Activated naive CD4-positive, alpha-beta T cell treated with anti-CD3 and anti-CD28 coated beads for 36 hours (primary cell): ENCODE measurements around the gene C1QTNF1. TPM values are rescaled to one million over a fixed set of nuclear protein-coding genes. Genes with fewer than 3 reads are reported as not detected.
"Not testable (repeated sequence)": the region's sequence is repeated elsewhere in the genome, so short reads cannot be mapped to it uniquely, and the experiment has no call there.

Experiments used
- CTCF ChIA-PET: fragments of 350-600 bp; sonication (Branson Sonifier 250); formaldehyde crosslinking; loops from one replicate; lab custom pipeline; 2021; ENCODE audit warnings: antibody characterized with exemption; lab: Charles Lee
- DNase-seq: peaks from one replicate; pipeline ENCODE4 v3.0.0-alpha.2; 2020
- H3K27ac Mint-ChIP-seq: one replicate; pipeline ENCODE4 v1.8.0; 2021; ENCODE audit warnings: mild to moderate bottlenecking, mixed read lengths
- H3K27me3 Mint-ChIP-seq: one replicate; pipeline ENCODE4 v1.8.0; 2021; ENCODE audit warnings: low read depth, mixed read lengths
- H3K36me3 Mint-ChIP-seq: one replicate; pipeline ENCODE4 v1.8.0; 2021; ENCODE audit warnings: low read depth, mixed read lengths
- H3K4me1 Mint-ChIP-seq: one replicate; pipeline ENCODE4 v1.8.0; 2021; ENCODE audit warnings: low read depth, mixed read lengths
- H3K4me3 Mint-ChIP-seq: one replicate; pipeline ENCODE4 v1.8.0; 2021; ENCODE audit warnings: mild to moderate bottlenecking, moderate library complexity, mixed read lengths
- H3K9me3 Mint-ChIP-seq: one replicate; pipeline ENCODE4 v1.8.0; 2021; ENCODE audit warnings: mixed read lengths
- intact Hi-C: fragments of 100-400 bp; cut with micrococcal nuclease; formaldehyde crosslinking; loops from one replicate; pipeline ENCODE4 v1.15.1; 2023
- total RNA-seq, 2 experiments: library from RNA; stranded (reverse); gene quantifications; one replicate each; pipeline ENCODE4 v1.2.3, GENCODE V29; 2021

Gene C1QTNF1
- total RNA-seq, 2 experiments from 2014 or later: 0.14 to 0.32 TPM

- H3K9me3 Mint-ChIP-seq: no peaks in the 10 kb centered on the region
- no peaks in the 10 kb centered on the region for H3K36me3 Mint-ChIP-seq
- peaks cover 19% of the 10 kb centered on the region for H3K27me3 Mint-ChIP-seq
- intact Hi-C loops: no loop called here
- peak overlapping the region; percentile 75 for H3K4me3 Mint-ChIP-seq
- no peak overlapping the region for H3K27ac Mint-ChIP-seq
- peaks cover 5% of the 10 kb centered on the region for H3K4me1 Mint-ChIP-seq
- CTCF ChIA-PET: interaction anchor here (0.6 to 3.1 kb wide), 4 partner anchors 13 to 1508 kb away, joined by 3 to 13 read pairs (median 4); no protein-coding TSS in a partner anchor
- DNase-seq: no peak
Observed at GRCh38 chr17:79023180-79023705, 726 bp upstream of the C1QTNF1 start.

GRCh38 chr17:79024901-79025737, 1.1 kb downstream of the C1QTNF1 start:
- Mint-ChIP-seq H3K4me3 (peak overlapping the region; percentile 75), H3K9me3 (no peaks in the 10 kb centered on the region), H3K27me3 (peaks cover 22% of the 10 kb centered on the region), H3K27ac (no peak overlapping the region), H3K4me1 (peaks cover 5% of the 10 kb centered on the region), H3K36me3 (no peaks in the 10 kb centered on the region)
- CTCF ChIA-PET: interaction anchor here (0.6 to 2.0 kb wide), 3 partner anchors 9 to 76 kb away, joined by 3 to 5 read pairs (median 4); no protein-coding TSS in a partner anchor
- intact Hi-C loops: no loop called here
- no peak for DNase-seq

GRCh38 chr17:79026376-79027273, 2.7 kb downstream of the C1QTNF1 start:
- no peak overlapping the region for H3K4me3 Mint-ChIP-seq
- H3K36me3 Mint-ChIP-seq: no peaks in the 10 kb centered on the region
- H3K27me3 Mint-ChIP-seq: peaks cover 23% of the 10 kb centered on the region
- H3K4me1 Mint-ChIP-seq: peaks cover 5% of the 10 kb centered on the region
- intact Hi-C loops: no loop called here
- DNase-seq: no peak
- CTCF ChIA-PET: interaction anchor here (2.0 kb wide), 1 partner anchor 16 kb away, joined by 5 read pairs; no protein-coding TSS in a partner anchor
- H3K27ac Mint-ChIP-seq: no peak overlapping the region
- no peaks in the 10 kb centered on the region for H3K9me3 Mint-ChIP-seq

- CTCF ChIA-PET: no interaction called here
- no peaks in the 10 kb centered on the region for H3K36me3 Mint-ChIP-seq
- peaks cover 25% of the 10 kb centered on the region for H3K27me3 Mint-ChIP-seq
- H3K9me3 Mint-ChIP-seq: no peaks in the 10 kb centered on the region
- intact Hi-C loops: no loop called here
- H3K27ac Mint-ChIP-seq: no peak overlapping the region
- H3K4me3 Mint-ChIP-seq: no peak overlapping the region
- no peak for DNase-seq
- H3K4me1 Mint-ChIP-seq: peaks cover 5% of the 10 kb centered on the region
Observed at GRCh38 chr17:79027274-79027924, 3.4 kb downstream of the C1QTNF1 start.

GRCh38 chr17:79027925-79028491, 4.0 kb downstream of the C1QTNF1 start:
- Mint-ChIP-seq H3K9me3 (no peaks in the 10 kb centered on the region), H3K4me3 (no peak overlapping the region), H3K4me1 (peaks cover 5% of the 10 kb centered on the region), H3K36me3 (no peaks in the 10 kb centered on the region), H3K27ac (no peak overlapping the region), H3K27me3 (peaks cover 23% of the 10 kb centered on the region)
- intact Hi-C loops: no loop called here
- DNase-seq: no peak
- CTCF ChIA-PET: interaction anchor here (1.2 kb wide), 1 partner anchor 18 kb away, joined by 3 read pairs; no protein-coding TSS in a partner anchor

GRCh38 chr17:79028496-79029326, 4.7 kb downstream of the C1QTNF1 start:
- no peaks in the 10 kb centered on the region for H3K36me3 Mint-ChIP-seq
- H3K4me3 Mint-ChIP-seq: no peak overlapping the region
- intact Hi-C loops: no loop called here
- no peak overlapping the region for H3K27ac Mint-ChIP-seq
- peaks cover 18% of the 10 kb centered on the region for H3K27me3 Mint-ChIP-seq
- H3K4me1 Mint-ChIP-seq: peaks cover 3% of the 10 kb centered on the region
- H3K9me3 Mint-ChIP-seq: no peaks in the 10 kb centered on the region
- DNase-seq: no peak
- CTCF ChIA-PET: interaction anchor here (1.0 to 1.4 kb wide), 4 partner anchors 12 to 17 kb away, joined by 3 to 6 read pairs (median 3); no protein-coding TSS in a partner anchor

- intact Hi-C loops: no loop called here
- Mint-ChIP-seq H3K36me3 (no peaks in the 10 kb centered on the region), H3K27me3 (peaks cover 15% of the 10 kb centered on the region), H3K4me3 (no peak overlapping the region), H3K27ac (no peak overlapping the region), H3K4me1 (no peaks in the 10 kb centered on the region), H3K9me3 (no peaks in the 10 kb centered on the region)
- no peak for DNase-seq
- CTCF ChIA-PET: interaction anchor here (0.7 to 1.4 kb wide), 5 partner anchors 11 to 16 kb away, joined by 3 to 6 read pairs (median 3); no protein-coding TSS in a partner anchor
Observed at GRCh38 chr17:79029327-79030009, 5.5 kb downstream of the C1QTNF1 start.

- H3K9me3 Mint-ChIP-seq, H3K4me1 Mint-ChIP-seq, intact Hi-C loops, H3K4me3 Mint-ChIP-seq, DNase-seq, CTCF ChIA-PET, H3K27ac Mint-ChIP-seq, H3K27me3 Mint-ChIP-seq, H3K36me3 Mint-ChIP-seq: not testable (repeated sequence)
Observed at GRCh38 chr17:79030636-79031035, 6.7 kb downstream of the C1QTNF1 start.

GRCh38 chr17:79031996-79032875, 8.3 kb downstream of the C1QTNF1 start:
- H3K27ac Mint-ChIP-seq: no peak overlapping the region
- H3K9me3 Mint-ChIP-seq: no peaks in the 10 kb centered on the region
- CTCF ChIA-PET: interaction anchor here (1.7 to 2.5 kb wide), 3 partner anchors 8 to 13 kb away, joined by 4 to 13 read pairs (median 5); no protein-coding TSS in a partner anchor
- no peak overlapping the region for H3K4me3 Mint-ChIP-seq
- no peaks in the 10 kb centered on the region for H3K4me1 Mint-ChIP-seq
- peaks cover 6% of the 10 kb centered on the region for H3K27me3 Mint-ChIP-seq
- DNase-seq: no peak
- H3K36me3 Mint-ChIP-seq: no peaks in the 10 kb centered on the region
- intact Hi-C loops: no loop called here
